Mucosa of descending colon (tissue), 3 donors: ENCODE data around the gene CTAGE1. TPM values are rescaled to one million over a fixed set of nuclear protein-coding genes. Genes with fewer than 3 reads are reported as not detected.
"Not testable (repeated sequence)": the region's sequence is repeated elsewhere in the genome, so short reads cannot be mapped to it uniquely, and the experiment has no call there.

Experiments used
- ATAC-seq: fragments of 200-7000 bp; cut with Tn5 transposase; one replicate; pipeline ENCODE4 v1.9.1; 2020; ENCODE audit warnings: mild to moderate bottlenecking, moderate library complexity
- DNase-seq, 3 donors: peaks; one replicate each; pipeline ENCODE4 v3.0.0-alpha.2; 2020
- H3K36me3 ChIP-seq: fragments of 200-600 bp; one replicate; pipeline ENCODE4 v1.8.0; 2021; ENCODE audit warnings: low read depth, mild to moderate bottlenecking
- H3K4me1 ChIP-seq: fragments of 200-600 bp; one replicate; pipeline ENCODE4 v1.8.0; 2021; ENCODE audit warnings: low read depth, mild to moderate bottlenecking
- H3K4me3 ChIP-seq: fragments of 200-600 bp; one replicate; pipeline ENCODE4 v1.8.0; 2021; ENCODE audit warnings: mild to moderate bottlenecking
- H3K9me3 ChIP-seq: fragments of 200-600 bp; one replicate; pipeline ENCODE4 v1.8.0; 2021; ENCODE audit warnings: mild to moderate bottlenecking
- intact Hi-C, 2 donors: fragments of 100-400 bp; cut with DNase I in 1 of 2; cut with micrococcal nuclease in 1 of 2; formaldehyde crosslinking; loops; one replicate each; pipeline versions ENCODE4 v1.11.0 to v1.11.1; 2022; cut with DNase I, micrococcal nuclease
- total RNA-seq, 3 donors: library from RNA; stranded (reverse); fragmentation: NEBNext Ultra II Directional in 2 of 3; extraction: Animal tissue kit (Norgen Biotek cat#: 25700) in 2 of 3; gene quantifications; one replicate each; pipeline versions ENCODE4 v1.2.1 to v1.2.4, GENCODE V29; 2021 to 2023
- TF ChIP-seq, protein P1 (sequence below): fragments of 200-600 bp; IDR thresholded peaks from one replicate; pipeline ENCODE4 v1.8.0; 2022; ENCODE audit warnings: antibody characterized with exemption, mild to moderate bottlenecking
- donor health status: DM: no; HTN: no; CAD: no; lungs with moderate emphysema.
- donor health status: DM: no; HTN: no; CAD: no.
- donor health status: DM: no; HTN: yes; CAD: no.

CTAGE1 gene
- total RNA-seq, 3 donors from 2014 or later = not detected

- peaks cover 2% of the 10 kb centered on the region for H3K4me1 ChIP-seq
- peak in 1 of 3 donors; percentile 29 for DNase-seq
- TF ChIP-seq, protein P1, sequence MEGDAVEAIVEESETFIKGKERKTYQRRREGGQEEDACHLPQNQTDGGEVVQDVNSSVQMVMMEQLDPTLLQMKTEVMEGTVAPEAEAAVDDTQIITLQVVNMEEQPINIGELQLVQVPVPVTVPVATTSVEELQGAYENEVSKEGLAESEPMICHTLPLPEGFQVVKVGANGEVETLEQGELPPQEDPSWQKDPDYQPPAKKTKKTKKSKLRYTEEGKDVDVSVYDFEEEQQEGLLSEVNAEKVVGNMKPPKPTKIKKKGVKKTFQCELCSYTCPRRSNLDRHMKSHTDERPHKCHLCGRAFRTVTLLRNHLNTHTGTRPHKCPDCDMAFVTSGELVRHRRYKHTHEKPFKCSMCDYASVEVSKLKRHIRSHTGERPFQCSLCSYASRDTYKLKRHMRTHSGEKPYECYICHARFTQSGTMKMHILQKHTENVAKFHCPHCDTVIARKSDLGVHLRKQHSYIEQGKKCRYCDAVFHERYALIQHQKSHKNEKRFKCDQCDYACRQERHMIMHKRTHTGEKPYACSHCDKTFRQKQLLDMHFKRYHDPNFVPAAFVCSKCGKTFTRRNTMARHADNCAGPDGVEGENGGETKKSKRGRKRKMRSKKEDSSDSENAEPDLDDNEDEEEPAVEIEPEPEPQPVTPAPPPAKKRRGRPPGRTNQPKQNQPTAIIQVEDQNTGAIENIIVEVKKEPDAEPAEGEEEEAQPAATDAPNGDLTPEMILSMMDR = no peak
- H3K36me3 ChIP-seq = no peaks in the 10 kb centered on the region
- ATAC-seq = peak; percentile 30
- intact Hi-C loops = no loop called here
- H3K4me3 ChIP-seq = no peak overlapping the region
- peaks cover 14% of the 10 kb centered on the region for H3K9me3 ChIP-seq
Measured at GRCh38 chr18:22452226-22452668, 34.5 kb upstream of the CTAGE1 start.

- intact Hi-C loops = no loop called here
- Histone ChIP-seq H3K36me3 (no peaks in the 10 kb centered on the region), H3K4me3 (no peak overlapping the region), H3K9me3 (peaks cover 14% of the 10 kb centered on the region), H3K4me1 (peaks cover 2% of the 10 kb centered on the region)
- peak; percentile 15 for ATAC-seq
- no peak for DNase-seq
- TF ChIP-seq, protein P1 = no peak
Measured at GRCh38 chr18:22451796-22452195, 34.1 kb upstream of the CTAGE1 start.

- H3K9me3 ChIP-seq = peaks cover 14% of the 10 kb centered on the region
- H3K36me3 ChIP-seq, intact Hi-C loops, H3K4me3 ChIP-seq, H3K4me1 ChIP-seq, ATAC-seq, DNase-seq: not testable (repeated sequence)
Measured at GRCh38 chr18:22450766-22451165, 33.1 kb upstream of the CTAGE1 start.

- DNase-seq, H3K36me3 ChIP-seq, H3K4me3 ChIP-seq, intact Hi-C loops, ATAC-seq, H3K4me1 ChIP-seq: not testable (repeated sequence)
- peaks cover 14% of the 10 kb centered on the region for H3K9me3 ChIP-seq
Measured at GRCh38 chr18:22450318-22450717, 32.6 kb upstream of the CTAGE1 start.

DNA sequence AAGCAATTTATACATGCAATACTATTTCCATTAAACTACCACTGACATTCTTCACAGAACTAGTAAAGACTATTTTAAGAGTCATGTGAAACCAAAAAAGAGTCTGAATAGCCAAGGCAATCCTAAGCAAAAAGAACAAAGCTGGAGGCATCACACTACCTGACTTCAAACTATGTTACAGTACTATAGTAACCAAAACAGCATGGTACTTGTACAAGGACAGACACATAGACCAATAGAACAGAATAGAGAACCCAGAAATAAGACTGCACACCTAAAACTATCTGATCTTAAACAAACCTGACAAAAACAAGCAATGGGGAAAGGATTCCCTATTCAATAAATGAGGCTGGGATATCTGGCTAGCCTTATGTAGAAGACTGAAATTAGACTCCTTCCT is 32.0 kb upstream of the CTAGE1 start:
- H3K4me3 ChIP-seq, H3K4me1 ChIP-seq, DNase-seq, intact Hi-C loops, ATAC-seq, H3K36me3 ChIP-seq: not testable (repeated sequence)
- H3K9me3 ChIP-seq = peaks cover 14% of the 10 kb centered on the region

GRCh38 chr18:22448238-22448637 is 30.5 kb upstream of the CTAGE1 start:
- H3K4me1 ChIP-seq = peaks cover 2% of the 10 kb centered on the region
- ATAC-seq = no peak
- H3K36me3 ChIP-seq = no peaks in the 10 kb centered on the region
- intact Hi-C loops = no loop called here
- H3K9me3 ChIP-seq = peaks cover 14% of the 10 kb centered on the region
- H3K4me3 ChIP-seq = no peak overlapping the region
- TF ChIP-seq, protein P1 = no peak
- no peak for DNase-seq

DNA sequence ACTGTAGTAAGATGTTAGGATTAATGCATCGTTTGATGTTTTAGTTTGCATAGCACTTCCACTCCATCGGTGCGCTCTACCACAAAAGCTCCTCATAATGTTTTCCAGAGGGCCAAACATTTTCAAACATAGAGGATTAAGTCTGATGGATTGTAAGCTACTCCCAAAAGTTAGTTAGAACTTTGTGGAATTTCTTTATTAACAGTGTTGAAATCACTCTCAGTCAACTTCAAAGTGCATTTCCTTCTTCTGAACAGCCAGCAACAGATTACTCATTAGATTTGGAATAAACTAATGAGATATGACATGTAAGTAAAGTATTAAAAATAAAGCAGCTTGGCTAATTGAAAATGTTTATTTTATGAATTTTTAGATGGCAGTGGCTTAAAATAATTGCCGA is 30.1 kb upstream of the CTAGE1 start:
- ATAC-seq (no peak), DNase-seq (no peak)
- Histone ChIP-seq H3K4me1 (peaks cover 2% of the 10 kb centered on the region), H3K36me3 (no peaks in the 10 kb centered on the region), H3K9me3 (peaks cover 14% of the 10 kb centered on the region), H3K4me3 (no peak overlapping the region)
- TF ChIP-seq, protein P1 = no peak
- intact Hi-C loops = no loop called here
